HG02852 (cell line): ENCODE results near the gene FGFBP2.
"Not testable (repeated sequence)": the region's sequence is repeated elsewhere in the genome, so short reads cannot be mapped to it uniquely, and the experiment has no call there.

Experiments used
- ATAC-seq: cut with Tn5 transposase; IDR thresholded peaks from one replicate; pipeline ENCODE4 v1.9.1; 2021; ENCODE audit warnings: mild to moderate bottlenecking, moderate library complexity; ENCODE audit not compliant: unreplicated experiment

The FGFBP2 gene

GRCh38 chr4:15931451-15932210 lies 31.3 kb downstream of the FGFBP2 start:
- ATAC-seq: no peak

- ATAC-seq: no peak
Observed at GRCh38 chr4:15930314-15930713, 32.7 kb downstream of the FGFBP2 start.

GRCh38 chr4:15929540-15929939 lies 33.4 kb downstream of the FGFBP2 start:
- no peak for ATAC-seq

GRCh38 chr4:15928883-15929282 lies 34.1 kb downstream of the FGFBP2 start:
- no peak for ATAC-seq

- no peak for ATAC-seq
Observed at GRCh38 chr4:15926486-15926885, 36.5 kb downstream of the FGFBP2 start.

GRCh38 chr4:15925830-15926229 lies 37.1 kb downstream of the FGFBP2 start:
- no peak for ATAC-seq

GRCh38 chr4:15921592-15921932 lies 41.4 kb downstream of the FGFBP2 start:
- ATAC-seq: no peak

- ATAC-seq: no peak
Observed at GRCh38 chr4:15920723-15921591, 42.0 kb downstream of the FGFBP2 start.

GRCh38 chr4:15918484-15919129 lies 44.4 kb downstream of the FGFBP2 start:
- ATAC-seq: no peak

- ATAC-seq: no peak
Observed at GRCh38 chr4:15917297-15917696, 45.7 kb downstream of the FGFBP2 start.

GRCh38 chr4:15916358-15916757 lies 46.6 kb downstream of the FGFBP2 start:
- ATAC-seq: not testable (repeated sequence)

- no peak for ATAC-seq
Observed at GRCh38 chr4:15914736-15915135, 48.2 kb downstream of the FGFBP2 start.

- ATAC-seq: no peak
Observed at GRCh38 chr4:15914291-15914690, 48.7 kb downstream of the FGFBP2 start.

GRCh38 chr4:15913631-15913970 lies 49.4 kb downstream of the FGFBP2 start:
- no peak for ATAC-seq

GRCh38 chr4:15912961-15913630 lies 49.9 kb downstream of the FGFBP2 start:
- no peak for ATAC-seq

GRCh38 chr4:15912236-15912635 lies 50.7 kb downstream of the FGFBP2 start:
- ATAC-seq: no peak
